ENCODE results near the gene BICC1.

GRCh38 chr10:58873161-58873560 is 360.5 kb downstream of the BICC1 start:
- TF ChIP-seq TAF1 (IDR thresholded peaks at IDR 0.05; ENCODE audit: borderline replicate concordance, insufficient read depth, low read length) (no peak), POLR2AphosphoS5 (IDR thresholded peaks at IDR 0.05; ENCODE audit: low read depth, low read length) (no peak)
